H1 (cell line): ENCODE measurements around the gene XRRA1. TPM values are rescaled to one million over a fixed set of nuclear protein-coding genes. Genes with fewer than 3 reads are reported as not detected.

ENCODE experiments used
- CTCF ChIA-PET: fragments of 300-600 bp; sonication (Branson Sonifier 250); formaldehyde crosslinking; loops from one replicate; lab custom pipeline; 2021; ENCODE audit not compliant: partially characterized antibody; lab: Charles Lee
- POLR2A ChIA-PET: fragments of 300-600 bp; sonication (Branson Sonifier 250); formaldehyde crosslinking; loops from one replicate; lab custom pipeline; 2021; ENCODE audit warnings: inconsistent platforms; ENCODE audit not compliant: partially characterized antibody; lab: Charles Lee
- DNase-seq, 2 experiments: peaks; one replicate each; pipeline versions ENCODE4 v3.0.0 to v3.0.0-alpha.2; 2010 to 2022; ENCODE audit warnings: low spot score in 2 of 2, low read depth in 1 of 2, mixed read lengths in 1 of 2
- FAIRE-seq: peaks from 2 replicates; lab custom pipeline; 2011; peaks lifted over from hg19 to GRCh38; lab: Jason Lieb, UNC
- H2AFZ ChIP-seq: 2 replicates; pipeline ENCODE4 v1.8.1; 2012; ENCODE audit warnings: low read length, inconsistent platforms
- H2AK5ac ChIP-seq: 2 replicates; pipeline ENCODE4 v1.6.1; 2013; ENCODE audit warnings: low read depth, low read length
- H2BK120ac ChIP-seq: replicated peaks from 2 replicates; pipeline ENCODE3; 2013; ENCODE audit warnings: low read depth, low read length, inconsistent platforms
- H2BK12ac ChIP-seq: 2 replicates; pipeline ENCODE4 v1.6.1; 2013; ENCODE audit warnings: low read depth, low read length
- H2BK15ac ChIP-seq: 2 replicates; pipeline ENCODE4 v1.6.1; 2013; ENCODE audit warnings: low read length
- H2BK20ac ChIP-seq: 2 replicates; pipeline ENCODE4 v1.6.1; 2013; ENCODE audit warnings: low read length
- H2BK5ac ChIP-seq: 2 replicates; pipeline ENCODE4 v1.6.1; 2013; ENCODE audit warnings: low read depth, low read length
- H3K14ac ChIP-seq: 2 replicates; pipeline ENCODE4 v1.6.1; 2013; ENCODE audit warnings: inconsistent platforms; ENCODE audit not compliant: insufficient read length
- H3K18ac ChIP-seq: 2 replicates; pipeline ENCODE4 v1.6.1; 2013; ENCODE audit warnings: low read length; ENCODE audit errors: extremely low read depth
- H3K23ac ChIP-seq: 2 replicates; pipeline ENCODE4 v1.6.1; 2013; ENCODE audit warnings: inconsistent platforms; ENCODE audit not compliant: insufficient read length
- H3K23me2 ChIP-seq: 2 replicates; pipeline ENCODE4 v1.6.1; 2013; ENCODE audit warnings: low read depth, low read length
- H3K27ac ChIP-seq: 2 replicates; pipeline ENCODE4 v1.6.1; 2011; ENCODE audit warnings: low read depth, low read length, inconsistent platforms
- H3K27me3 ChIP-seq, 4 experiments: replicated peaks in 1 of 4; 1 replicate in 1 of 4; 2 replicates in 3 of 4; pipeline versions ENCODE4 v1.6.1 to v1.8.1; 2011 to 2013; ENCODE audit warnings: low read length in 3 of 4, mild to moderate bottlenecking in 3 of 4, inconsistent platforms in 2 of 4, mixed read lengths in 2 of 4, moderate library complexity in 1 of 4; ENCODE audit not compliant: control insufficient read depth in 3 of 4, insufficient read depth in 3 of 4; ENCODE audit errors: extremely low read depth in 1 of 4
- H3K36me3 ChIP-seq, 4 experiments: 2 replicates each; pipeline versions ENCODE4 v1.6.1 to v1.8.1; 2011 to 2013; ENCODE audit warnings: mild to moderate bottlenecking in 4 of 4, low read length in 3 of 4, moderate library complexity in 2 of 4, control low read depth in 1 of 4, inconsistent platforms in 1 of 4; ENCODE audit not compliant: insufficient read depth in 4 of 4, control insufficient read depth in 2 of 4
- H3K4ac ChIP-seq: replicated peaks from 2 replicates; pipeline ENCODE3; 2013; ENCODE audit warnings: low read length, low read depth, mixed read lengths, inconsistent platforms; ENCODE audit not compliant: insufficient read length
- H3K4me1 ChIP-seq, 4 experiments: replicated peaks in 1 of 4; 1 replicate in 1 of 4; 2 replicates in 3 of 4; pipeline versions ENCODE4 v1.6.1 to v1.8.1; 2011 to 2013; ENCODE audit warnings: low read length in 3 of 4, inconsistent platforms in 2 of 4, mixed read lengths in 1 of 4; ENCODE audit not compliant: insufficient read depth in 4 of 4, control insufficient read depth in 3 of 4
- H3K4me2 ChIP-seq, 2 experiments: 2 replicates each; pipeline versions ENCODE4 v1.6.1 to v1.8.1; 2011 to 2013; ENCODE audit warnings: low read depth in 2 of 2, low read length in 2 of 2, control low read depth in 1 of 2, inconsistent platforms in 1 of 2, mild to moderate bottlenecking in 1 of 2; ENCODE audit not compliant: insufficient read depth in 1 of 2
- H3K4me3 ChIP-seq, 4 experiments: fragments of 200-600, 300-600 bp in 1 of 4; sonication (generic), shearing (Covaris generic), sonication (Bioruptor Twin) in 1 of 4; 2 replicates each; pipeline versions ENCODE4 v1.5.1 to v1.8.1; 2011 to 2016; ENCODE audit warnings: low read length in 4 of 4, low read depth in 3 of 4, control low read depth in 2 of 4, inconsistent platforms in 2 of 4, mild to moderate bottlenecking in 2 of 4, mixed read lengths in 1 of 4, moderate library complexity in 1 of 4; ENCODE audit not compliant: insufficient read depth in 2 of 4; ENCODE audit errors: extremely low read depth in 1 of 4
- H3K56ac ChIP-seq: replicated peaks from 2 replicates; pipeline ENCODE3; 2013; ENCODE audit warnings: low read depth, mild to moderate bottlenecking, mixed read lengths, low read length, inconsistent platforms; ENCODE audit not compliant: insufficient read length
- H3K79me1 ChIP-seq: 2 replicates; pipeline ENCODE4 v1.6.1; 2013; ENCODE audit warnings: low read depth, low read length, control low read depth
- H3K79me2 ChIP-seq, 2 experiments: 2 replicates each; pipeline versions ENCODE4 v1.6.1 to v1.8.1; 2012 to 2013; ENCODE audit warnings: low read length in 2 of 2, mild to moderate bottlenecking in 2 of 2, inconsistent platforms in 1 of 2; ENCODE audit not compliant: insufficient read depth in 2 of 2, control insufficient read depth in 1 of 2
- H3K9ac ChIP-seq, 4 experiments: replicated peaks in 1 of 4; 1 replicate in 1 of 4; 2 replicates in 3 of 4; pipeline versions ENCODE4 v1.6.1 to v1.8.1; 2011 to 2013; ENCODE audit warnings: low read depth in 3 of 4, low read length in 3 of 4, control low read depth in 2 of 4, mild to moderate bottlenecking in 2 of 4, moderate library complexity in 2 of 4, inconsistent platforms in 1 of 4; ENCODE audit errors: extremely low read depth in 1 of 4
- H3K9me3 ChIP-seq, 2 experiments: 2 replicates each; pipeline versions ENCODE4 v1.6.1 to v1.8.1; 2012 to 2013; ENCODE audit warnings: mild to moderate bottlenecking in 2 of 2, moderate library complexity in 2 of 2, control low read depth in 1 of 2, inconsistent platforms in 1 of 2, low read depth in 1 of 2, low read length in 1 of 2, mixed read lengths in 1 of 2; ENCODE audit not compliant: insufficient read depth in 2 of 2
- H4K20me1 ChIP-seq, 2 experiments: replicated peaks in 1 of 2; 2 replicates each; pipeline versions ENCODE3 to v1.8.1; 2011 to 2013; ENCODE audit warnings: inconsistent platforms in 2 of 2, low read length in 2 of 2, mild to moderate bottlenecking in 1 of 2; ENCODE audit not compliant: insufficient read depth in 2 of 2, control insufficient read depth in 1 of 2
- H4K5ac ChIP-seq: 2 replicates; pipeline ENCODE4 v1.6.1; 2013; ENCODE audit warnings: low read length, low read depth, mixed read lengths, inconsistent platforms; ENCODE audit not compliant: insufficient read length
- H4K8ac ChIP-seq: 2 replicates; pipeline ENCODE4 v1.8.0; 2013; ENCODE audit warnings: mild to moderate bottlenecking, moderate library complexity, low read length, inconsistent platforms; ENCODE audit not compliant: insufficient read depth; ENCODE audit errors: extremely low read depth
- H4K91ac ChIP-seq: replicated peaks from 2 replicates; pipeline ENCODE3; 2013; ENCODE audit warnings: low read length, mixed read lengths, inconsistent platforms; ENCODE audit not compliant: insufficient read length
- ASH2L ChIP-seq: fragments of 200-600, 300-600 bp; sonication (generic); IDR thresholded peaks from one replicate; pipeline ENCODE4 v1.7.1; 2017; ENCODE audit warnings: low read length
- CEBPB ChIP-seq: IDR thresholded peaks from 2 replicates; pipeline ENCODE4 v1.6.1; 2012; ENCODE audit warnings: low read depth, low read length
- EZH2 ChIP-seq: fragments of 200-600 bp; sonication (generic); IDR thresholded peaks from 2 replicates; pipeline ENCODE4 v1.7.1; 2012; ENCODE audit warnings: low read depth, mild to moderate bottlenecking, moderate library complexity, low read length, inconsistent platforms; ENCODE audit not compliant: severe bottlenecking
- HDAC6 ChIP-seq: IDR thresholded peaks from one replicate; pipeline ENCODE4 v1.7.1; 2012; ENCODE audit warnings: low read depth, mild to moderate bottlenecking, inconsistent platforms, low read length, moderate library complexity
- KDM4A ChIP-seq: IDR thresholded peaks from one replicate; pipeline ENCODE4 v1.7.1; 2012; ENCODE audit warnings: low read depth, mild to moderate bottlenecking, moderate library complexity, low read length, inconsistent platforms; ENCODE audit not compliant: severe bottlenecking
- POU5F1 ChIP-seq: IDR thresholded peaks from 2 replicates; pipeline ENCODE4 v1.6.1; 2011; ENCODE audit warnings: low read depth, mild to moderate bottlenecking, low read length, moderate library complexity
- SP4 ChIP-seq: IDR thresholded peaks from 2 replicates; pipeline ENCODE4 v1.6.1; 2012; ENCODE audit warnings: low read length, inconsistent platforms
- SUZ12 ChIP-seq: fragments of 200-600 bp; sonication (generic); IDR thresholded peaks from 2 replicates; pipeline ENCODE4 v1.6.1; 2012; ENCODE audit warnings: mild to moderate bottlenecking, inconsistent platforms, low read length, moderate library complexity, mixed read lengths
- TBP ChIP-seq: IDR thresholded peaks from 2 replicates; pipeline ENCODE4 v1.6.1; 2011; ENCODE audit warnings: low read depth, low read length, improper control_type of control experiment
- WGBS, 2 experiments: shearing (Covaris generic) in 1 of 2; methylation state at CpG; one replicate each; pipeline versions ENCODE4 v1.1.6 to v1.1.7; 2013 to 2015; ENCODE audit warnings: low lambda C conversion rate in 2 of 2, mixed read lengths in 2 of 2, inconsistent platforms in 1 of 2, low coverage in 1 of 2, missing lambda C conversion rate in 1 of 2; ENCODE audit not compliant: insufficient replicate concordance in 2 of 2, insufficient coverage in 1 of 2, insufficient read length in 1 of 2; ENCODE audit errors: extremely low coverage in 1 of 2, missing lambda C conversion rate in 1 of 2; 5-methylcytosine and 5-hydroxymethylcytosine counted together
- polyA plus RNA-seq, 7 experiments: library from polyadenylated mRNA; depleted of rRNA in 3 of 7; stranded (reverse) in 5 of 7; unstranded in 2 of 7; fragments of >200 nt in 5 of 7; fragments of 200-250 nt in 2 of 7; gene quantifications; 1 replicate in 5 of 7; 2 replicates in 1 of 7; 4 replicates in 1 of 7; pipeline versions ENCODE4 v1.2.1 to v1.2.3, GENCODE V29; 2011 to 2013; ENCODE audit warnings: missing spikeins in 2 of 7, mixed read lengths in 2 of 7
- total RNA-seq: library from RNA; stranded (reverse); fragmentation: NEBNext Ultra II Directional; extraction: Animal tissue kit (Norgen Biotek cat#: 25700); gene quantifications from 2 replicates; pipeline ENCODE4 v1.2.1, GENCODE V29; 2021
- TF ChIP-seq, protein P1 (sequence below): IDR thresholded peaks from 2 replicates; pipeline ENCODE4 v1.6.1; 2011; ENCODE audit warnings: low read length, improper control_type of control experiment

Gene XRRA1
- total and polyA plus RNA-seq, 2 of the 8 experiments (the other 6 are each of a cell fraction or from before 2014, with no cell fraction given), result 2.1 to 7.1 TPM

DNA sequence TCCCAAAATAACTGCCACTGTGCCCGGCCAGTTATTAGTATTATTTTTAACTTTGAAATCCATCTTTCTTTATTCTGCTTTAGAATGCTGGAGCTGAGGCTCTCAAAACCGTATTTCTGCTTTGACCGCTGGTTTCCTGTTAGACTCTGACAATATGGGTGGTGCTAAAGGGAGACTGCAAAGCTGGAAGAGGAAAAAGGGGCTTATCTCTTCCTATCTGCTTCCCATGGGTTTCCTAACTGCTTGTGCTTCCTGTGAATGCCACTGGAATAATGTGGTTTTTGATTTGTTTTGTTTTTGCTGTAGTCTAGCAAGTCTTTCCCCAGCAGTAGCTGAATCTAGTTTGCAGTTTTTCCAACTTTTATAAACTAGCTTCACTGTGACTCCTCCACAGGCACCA is 43.6 kb downstream of the XRRA1 start:
- H3K4ac ChIP-seq, result no peak overlapping the region
- no peak overlapping the region for H2AFZ ChIP-seq
- no peaks in the 10 kb centered on the region for H3K27me3 ChIP-seq
- H3K27ac ChIP-seq, result no peak overlapping the region
- TF ChIP-seq TBP (no peak), ASH2L (no peak), POU5F1 (no peak), EZH2 (no peak), SP4 (no peak), HDAC6 (no peak), KDM4A (no peak), CEBPB (no peak), SUZ12 (no peak)
- TF ChIP-seq, protein P1, sequence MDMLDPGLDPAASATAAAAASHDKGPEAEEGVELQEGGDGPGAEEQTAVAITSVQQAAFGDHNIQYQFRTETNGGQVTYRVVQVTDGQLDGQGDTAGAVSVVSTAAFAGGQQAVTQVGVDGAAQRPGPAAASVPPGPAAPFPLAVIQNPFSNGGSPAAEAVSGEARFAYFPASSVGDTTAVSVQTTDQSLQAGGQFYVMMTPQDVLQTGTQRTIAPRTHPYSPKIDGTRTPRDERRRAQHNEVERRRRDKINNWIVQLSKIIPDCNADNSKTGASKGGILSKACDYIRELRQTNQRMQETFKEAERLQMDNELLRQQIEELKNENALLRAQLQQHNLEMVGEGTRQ, result no peak
- H2BK12ac ChIP-seq, result no peak overlapping the region
- CTCF ChIA-PET, result interaction anchor here (1.1 kb wide), 1 partner anchor 10 kb away, joined by 3 read pairs; no protein-coding TSS in a partner anchor
- no peak overlapping the region for H3K4me2 ChIP-seq
- H3K79me2 ChIP-seq, result no peaks in the 10 kb centered on the region
- H3K56ac ChIP-seq, result no peak overlapping the region
- H3K36me3 ChIP-seq, result no peaks in the 10 kb centered on the region; a peak in 1 of 8 replicates
- no peak overlapping the region for H3K14ac ChIP-seq
- FAIRE-seq, result no peak
- H2AK5ac ChIP-seq, result no peak overlapping the region
- no peak overlapping the region for H3K4me3 ChIP-seq
- H3K23me2 ChIP-seq, result no peaks in the 10 kb centered on the region
- POLR2A ChIA-PET, result no interaction called here
- H4K20me1 ChIP-seq, result peaks cover 0 to 2% of the 10 kb centered on the region in 2 experiments
- no peak overlapping the region for H2BK15ac ChIP-seq
- peaks cover 5 to 11% of the 10 kb centered on the region in 2 experiments; a peak in 3 of 4 replicates for H3K9me3 ChIP-seq
- no peak overlapping the region for H3K23ac ChIP-seq
- H2BK5ac ChIP-seq, result no peak overlapping the region
- H3K4me1 ChIP-seq, result no peaks in the 10 kb centered on the region
- no peak overlapping the region for H2BK20ac ChIP-seq
- H3K9ac ChIP-seq, result no peak overlapping the region
- WGBS, 2 experiments, result 96% methylated on average over 3 of the region's 3 CpGs; no CpG with 5 or more reads in 1 of the 2 experiments
- no peak overlapping the region for H4K91ac ChIP-seq
- no peak for DNase-seq
- H4K5ac ChIP-seq, result no peak overlapping the region
- H4K8ac ChIP-seq, result no peak overlapping the region
- no peaks in the 10 kb centered on the region for H3K79me1 ChIP-seq
- H3K18ac ChIP-seq, result no peak overlapping the region
- H2BK120ac ChIP-seq, result no peak overlapping the region
